Colonic mucosa (tissue), 4 donors: ENCODE data around the gene SEPHS1. TPM values are rescaled to one million over a fixed set of nuclear protein-coding genes. Genes with fewer than 3 reads are reported as not detected.

Experiments used
- DNase-seq: peaks from one replicate; pipeline ENCODE4 v3.0.0-alpha.2; 2020
- H3K27ac ChIP-seq: fragments of 200-600 bp; one replicate; pipeline ENCODE4 v1.8.0; 2021
- H3K27me3 ChIP-seq: fragments of 200-600 bp; one replicate; pipeline ENCODE4 v1.8.0; 2021
- H3K36me3 ChIP-seq: fragments of 200-600 bp; one replicate; pipeline ENCODE4 v1.8.0; 2021
- H3K4me1 ChIP-seq: fragments of 200-600 bp; one replicate; pipeline ENCODE4 v1.8.0; 2021; ENCODE audit warnings: mild to moderate bottlenecking
- H3K4me3 ChIP-seq: fragments of 200-600 bp; one replicate; pipeline ENCODE4 v1.8.0; 2021
- H3K9ac ChIP-seq, 2 donors: one replicate each; pipeline ENCODE4 v1.7.0; 2013; ENCODE audit warnings: control low read depth in 2 of 2, low read depth in 2 of 2, low read length in 2 of 2
- H3K9me3 ChIP-seq: fragments of 200-600 bp; one replicate; pipeline ENCODE4 v1.8.0; 2021
- CTCF ChIP-seq: fragments of 200-600 bp; IDR thresholded peaks from one replicate; pipeline ENCODE4 v1.8.0; 2022; ENCODE audit warnings: antibody characterized with exemption, mild to moderate bottlenecking
- intact Hi-C: fragments of 100-400 bp; cut with DNase I; formaldehyde crosslinking; loops from one replicate; pipeline ENCODE4 v1.14.1; 2022
- total RNA-seq, 2 donors: library from RNA; stranded (reverse); fragmentation: NEBNext Ultra II Directional in 1 of 2; extraction: Animal tissue kit (Norgen Biotek cat#: 25700) in 1 of 2; gene quantifications; one replicate each; pipeline ENCODE4 v1.2.1, GENCODE V29; 2021
- donor health status: healthy.
- donor health status: DM: no; HTN: no; CAD: no.
- donor health status: DM: no; HTN: no; CAD: no.

SEPHS1 gene
- total RNA-seq, 2 donors from 2014 or later = 34.4 to 51.3 TPM

- no peak for TF ChIP-seq CTCF
- H3K4me3 ChIP-seq = no peak overlapping the region
- DNase-seq = no peak
- H3K36me3 ChIP-seq = no peaks in the 10 kb centered on the region
- no peaks in the 10 kb centered on the region for H3K9me3 ChIP-seq
- no peaks in the 10 kb centered on the region for H3K27me3 ChIP-seq
- H3K4me1 ChIP-seq = peaks cover 7% of the 10 kb centered on the region
- H3K27ac ChIP-seq = no peak overlapping the region
- H3K9ac ChIP-seq = no peak overlapping the region
- intact Hi-C loops = no loop called here
Measured at GRCh38 chr10:13340626-13341376, 7.3 kb downstream of the SEPHS1 start.

GRCh38 chr10:13340068-13340467 is 8.0 kb downstream of the SEPHS1 start:
- DNase-seq = no peak
- Histone ChIP-seq H3K9ac (no peak overlapping the region), H3K27ac (no peak overlapping the region), H3K27me3 (no peaks in the 10 kb centered on the region), H3K4me3 (no peak overlapping the region), H3K9me3 (no peaks in the 10 kb centered on the region), H3K4me1 (peaks cover 7% of the 10 kb centered on the region), H3K36me3 (no peaks in the 10 kb centered on the region)
- intact Hi-C loops = no loop called here
- no peak for TF ChIP-seq CTCF

- no peak overlapping the region for H3K4me3 ChIP-seq
- H3K9ac ChIP-seq = no peak overlapping the region
- H3K27me3 ChIP-seq = no peaks in the 10 kb centered on the region
- H3K36me3 ChIP-seq = no peaks in the 10 kb centered on the region
- DNase-seq = peak; percentile 39
- peak overlapping the region; percentile 7 for H3K27ac ChIP-seq
- no peak for TF ChIP-seq CTCF
- intact Hi-C loops = no loop called here
- H3K4me1 ChIP-seq = peaks cover 7% of the 10 kb centered on the region
- no peaks in the 10 kb centered on the region for H3K9me3 ChIP-seq
Measured at GRCh38 chr10:13338390-13339110, 9.5 kb downstream of the SEPHS1 start.

GRCh38 chr10:13337827-13338196 is 10.3 kb downstream of the SEPHS1 start:
- peak overlapping the region; percentile 7 for H3K27ac ChIP-seq
- peak overlapping the region in 1 of 2 donors; percentile 59 for H3K9ac ChIP-seq
- peaks cover 7% of the 10 kb centered on the region for H3K4me1 ChIP-seq
- H3K27me3 ChIP-seq = no peaks in the 10 kb centered on the region
- H3K36me3 ChIP-seq = no peaks in the 10 kb centered on the region
- DNase-seq = peak; percentile 72
- no peak overlapping the region for H3K4me3 ChIP-seq
- intact Hi-C loops = no loop called here
- no peak for TF ChIP-seq CTCF
- no peaks in the 10 kb centered on the region for H3K9me3 ChIP-seq

GRCh38 chr10:13337128-13337826 is 10.8 kb downstream of the SEPHS1 start:
- no peaks in the 10 kb centered on the region for H3K36me3 ChIP-seq
- H3K27ac ChIP-seq = peak overlapping the region; percentile 7
- DNase-seq = no peak
- H3K4me1 ChIP-seq = peaks cover 7% of the 10 kb centered on the region
- no peaks in the 10 kb centered on the region for H3K27me3 ChIP-seq
- peak overlapping the region in 1 of 2 donors; percentile 59 for H3K9ac ChIP-seq
- no peak overlapping the region for H3K4me3 ChIP-seq
- H3K9me3 ChIP-seq = no peaks in the 10 kb centered on the region
- intact Hi-C loops = no loop called here
- no peak for TF ChIP-seq CTCF
